NCI-H82 treated with DMSO at 0.1 percent for 48 hours (cell line): ENCODE data around the gene UCP2.

ENCODE experiments used
- DNase-seq: peaks from one replicate; lab custom pipeline; 2025; ENCODE audit not compliant: unreplicated experiment; lab: John Stamatoyannopoulos, UW

UCP2 gene

GRCh38 chr11:73982595-73982989 lies at the start of gene UCP2:
TSS of gene UCP2 (minus strand) at chr11:73982843. CDS start at chr11:73978378, 4,465 bp downstream.
- peak; percentile 63 for DNase-seq

GRCh38 chr11:74030723-74031676 lies 48.4 kb upstream of the UCP2 start:
- DNase-seq, result no peak

GRCh38 chr11:74025467-74026166 lies 43.0 kb upstream of the UCP2 start:
- DNase-seq, result no peak

- no peak for DNase-seq
These were observed 41.8 kb upstream of the UCP2 start for GRCh38 chr11:74024261-74025029.

GRCh38 chr11:74023276-74023675 lies 40.6 kb upstream of the UCP2 start:
- DNase-seq, result no peak

- DNase-seq, result no peak
These were observed 39.9 kb upstream of the UCP2 start for GRCh38 chr11:74022546-74022945.

- no peak for DNase-seq
These were observed 39.4 kb upstream of the UCP2 start for GRCh38 chr11:74021998-74022397.

- no peak for DNase-seq
These were observed 37.9 kb upstream of the UCP2 start for GRCh38 chr11:74020539-74020938.

- no peak for DNase-seq
These were observed 37.2 kb upstream of the UCP2 start for GRCh38 chr11:74019860-74020259.

- DNase-seq, result no peak
These were observed 36.6 kb upstream of the UCP2 start for GRCh38 chr11:74019104-74019738.

- no peak for DNase-seq
These were observed 35.8 kb upstream of the UCP2 start for GRCh38 chr11:74018331-74019005.

GRCh38 chr11:74017631-74018030 lies 35.0 kb upstream of the UCP2 start:
- DNase-seq, result no peak

- DNase-seq, result no peak
These were observed 33.5 kb upstream of the UCP2 start for GRCh38 chr11:74015919-74016684.

GRCh38 chr11:74014880-74015279 lies 32.2 kb upstream of the UCP2 start:
- no peak for DNase-seq

- DNase-seq, result no peak
These were observed 30.5 kb upstream of the UCP2 start for GRCh38 chr11:74013141-74013540.

GRCh38 chr11:74012074-74012809 lies 29.6 kb upstream of the UCP2 start:
- DNase-seq, result no peak

GRCh38 chr11:74011360-74012073 lies 28.9 kb upstream of the UCP2 start:
- no peak for DNase-seq
